Fibroblast of lung (primary cell): Measurements from ENCODE around the gene RGS7.

Experiments
- CTCF ChIP-seq, 2 donors: IDR thresholded peaks in 1 of 2; conservative IDR thresholded peaks in 1 of 2; 1 replicate in 1 of 2; 2 replicates in 1 of 2; pipeline ENCODE4 v1.5.1; 2011 to 2012; ENCODE audit warnings: low read length in 2 of 2, control low read depth in 1 of 2, inconsistent platforms in 1 of 2, low read depth in 1 of 2, mild to moderate bottlenecking in 1 of 2
- EZH2 ChIP-seq: IDR thresholded peaks from 2 replicates; pipeline ENCODE4 v1.5.1; 2012; ENCODE audit warnings: low read length, control low read depth, mild to moderate bottlenecking; ENCODE audit errors: missing control alignments

- TF ChIP-seq CTCF (conservative IDR thresholded peaks at IDR 0.05 in 1 of 2, IDR thresholded peaks at IDR 0.05 in 1 of 2; ENCODE audit: low read depth in 1 of 2, low read length in 2 of 2) (no peak), EZH2 (no peak)
These were observed 543.3 kb downstream of the RGS7 start for GRCh38 chr1:240813720-240814119.
